ENCODE measurements around the gene IFI35.

DNA sequence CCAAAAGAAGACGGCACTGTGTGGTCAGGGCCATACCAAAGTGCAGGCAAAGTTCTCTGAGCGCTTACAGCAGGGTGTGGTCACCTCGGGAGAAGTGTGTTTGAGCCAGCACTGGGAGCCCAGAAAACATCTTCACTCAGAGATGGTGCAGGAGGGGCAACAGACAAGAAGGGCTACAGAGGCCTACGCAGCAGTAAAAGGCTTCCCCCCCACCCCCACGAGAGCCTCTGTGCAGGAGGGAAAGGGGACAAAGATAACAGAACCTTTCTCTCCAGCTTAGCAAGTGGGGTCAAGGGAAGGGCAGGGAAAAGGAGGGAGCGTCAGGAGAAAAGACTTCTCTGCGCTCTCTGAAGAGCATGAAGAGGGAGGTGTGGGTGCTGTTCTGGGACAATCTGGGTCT, 12.8 kb downstream of the IFI35 start:
- TF ChIP-seq EZH2 (IDR thresholded peaks at IDR 0.05; ENCODE audit: low read depth) (no peak), CTCF (conservative IDR thresholded peaks at IDR 0.05) (no peak)

Measured in PC-9 (cell line).